Activated T-helper 9 cell treated with anti-CD3 and anti-CD28 coated beads, Interleukin-2, amount 50 U/mL, for 16 hours (primary cell): ENCODE measurements around the gene NADK2.
"Not testable (repeated sequence)": the region's sequence is repeated elsewhere in the genome, so short reads cannot be mapped to it uniquely, and the experiment has no call there.

Source experiments
- DNase-seq: peaks from one replicate; pipeline ENCODE4 v3.0.0-alpha.2; 2020; ENCODE audit warnings: low read depth

Gene NADK2

GRCh38 chr5:36241631-36242533 is at the start of gene NADK2:
Gene NADK2, minus strand, starts transcription at chr5:36241925. Its CDS starts 127 bp downstream, at chr5:36241798.
- peak; percentile 89 for DNase-seq

- DNase-seq, result no peak
Observed at GRCh38 chr5:36285837-36286615, 44.3 kb upstream of the NADK2 start.

GRCh38 chr5:36283775-36284174 is 42.0 kb upstream of the NADK2 start:
- DNase-seq, result not testable (repeated sequence)

GRCh38 chr5:36281626-36282025 is 39.9 kb upstream of the NADK2 start:
- DNase-seq, result no peak

GRCh38 chr5:36279054-36279698 is 37.5 kb upstream of the NADK2 start:
- no peak for DNase-seq

GRCh38 chr5:36277521-36278176 is 35.9 kb upstream of the NADK2 start:
- DNase-seq, result no peak

- no peak for DNase-seq
Observed at GRCh38 chr5:36276864-36277263, 35.1 kb upstream of the NADK2 start.

- DNase-seq, result no peak
Observed at GRCh38 chr5:36273809-36274526, 32.2 kb upstream of the NADK2 start.

- DNase-seq, result no peak
Observed at GRCh38 chr5:36272136-36272690, 30.5 kb upstream of the NADK2 start.

GRCh38 chr5:36270876-36271575 is 29.3 kb upstream of the NADK2 start:
- no peak for DNase-seq

GRCh38 chr5:36270175-36270574 is 28.4 kb upstream of the NADK2 start:
- no peak for DNase-seq

- no peak for DNase-seq
Observed at GRCh38 chr5:36269478-36269877, 27.8 kb upstream of the NADK2 start.

- DNase-seq, result no peak
Observed at GRCh38 chr5:36267905-36268304, 26.2 kb upstream of the NADK2 start.

GRCh38 chr5:36264202-36264760 is 22.6 kb upstream of the NADK2 start:
- no peak for DNase-seq

GRCh38 chr5:36261186-36261585 is 19.5 kb upstream of the NADK2 start:
- DNase-seq, result no peak

GRCh38 chr5:36253575-36253974 is 11.8 kb upstream of the NADK2 start:
- no peak for DNase-seq

GRCh38 chr5:36252722-36253365 is 11.1 kb upstream of the NADK2 start:
- DNase-seq, result no peak

- no peak for DNase-seq
Observed at GRCh38 chr5:36251218-36251617, 9.5 kb upstream of the NADK2 start.

GRCh38 chr5:36250427-36250826 is 8.7 kb upstream of the NADK2 start:
- no peak for DNase-seq
